Activated gamma-delta T cell treated with Interleukin-2 at 50 U/mL for 16 hours (primary cell): ENCODE data around the gene AOPEP.
"Not testable (repeated sequence)": the region's sequence is repeated elsewhere in the genome, so short reads cannot be mapped to it uniquely, and the experiment has no call there.

Source experiments
- DNase-seq: peaks from one replicate; pipeline ENCODE4 v3.0.0-alpha.2; 2020

The AOPEP gene

DNA sequence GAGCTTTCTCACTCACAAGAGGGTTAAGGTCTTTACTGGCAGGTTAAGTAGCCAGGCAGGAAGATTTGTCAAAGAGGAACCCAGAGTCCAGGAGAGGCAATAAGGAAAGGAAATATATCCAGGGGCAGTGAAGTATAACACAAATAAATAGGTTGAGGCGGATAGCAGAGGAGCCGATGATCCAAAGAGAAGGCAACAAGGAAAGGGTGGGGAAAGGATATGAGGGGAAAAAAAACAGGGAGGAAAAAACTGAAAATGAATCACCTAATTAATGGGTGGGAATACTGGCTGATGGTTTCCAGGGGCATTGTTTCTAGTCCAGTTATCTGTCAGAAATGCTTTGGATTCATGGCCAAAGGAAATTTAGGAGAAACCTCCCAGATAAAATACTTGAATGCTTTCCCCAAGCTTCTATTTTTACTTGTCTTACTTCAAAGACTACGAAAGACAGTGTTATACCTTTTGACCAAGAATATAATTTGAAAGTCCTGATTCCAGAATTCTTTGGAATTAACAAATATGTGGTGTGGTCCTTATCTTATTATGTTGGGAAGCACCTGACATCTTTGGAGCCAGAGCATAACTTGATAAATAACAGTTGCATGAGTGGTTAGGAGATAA is 146.5 kb downstream of the AOPEP start:
- DNase-seq: no peak

- DNase-seq: no peak
Measured at GRCh38 chr9:94874316-94874715, 147.8 kb downstream of the AOPEP start.

GRCh38 chr9:94875300-94876020 is 149.0 kb downstream of the AOPEP start:
- no peak for DNase-seq

DNA sequence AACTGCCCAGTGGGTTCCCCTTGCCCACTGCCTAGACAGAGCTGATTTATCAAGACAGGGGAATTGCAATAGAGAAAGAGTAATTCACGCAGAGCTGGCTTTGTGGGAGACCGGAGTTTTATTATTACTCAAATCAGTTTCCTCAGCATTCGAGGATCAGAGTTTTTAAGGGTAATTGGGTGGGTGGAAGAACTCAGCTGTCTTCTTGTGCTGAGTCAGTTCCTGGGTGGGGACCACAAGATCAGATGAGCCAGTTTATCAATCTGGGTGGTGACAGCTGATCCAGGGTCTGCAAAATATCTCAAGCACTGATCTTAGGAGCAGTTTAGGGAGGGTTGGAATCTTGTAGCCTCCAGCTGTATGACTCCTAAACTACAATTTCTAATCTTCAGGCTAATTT is 152.3 kb downstream of the AOPEP start:
- not testable (repeated sequence) for DNase-seq

GRCh38 chr9:94879230-94879629 is 152.7 kb downstream of the AOPEP start:
- DNase-seq: no peak

GRCh38 chr9:94881023-94881422 is 154.5 kb downstream of the AOPEP start:
- no peak for DNase-seq

GRCh38 chr9:94881454-94881853 is 155.0 kb downstream of the AOPEP start:
- DNase-seq: no peak

GRCh38 chr9:94881940-94882339 is 155.4 kb downstream of the AOPEP start:
- DNase-seq: no peak

DNA sequence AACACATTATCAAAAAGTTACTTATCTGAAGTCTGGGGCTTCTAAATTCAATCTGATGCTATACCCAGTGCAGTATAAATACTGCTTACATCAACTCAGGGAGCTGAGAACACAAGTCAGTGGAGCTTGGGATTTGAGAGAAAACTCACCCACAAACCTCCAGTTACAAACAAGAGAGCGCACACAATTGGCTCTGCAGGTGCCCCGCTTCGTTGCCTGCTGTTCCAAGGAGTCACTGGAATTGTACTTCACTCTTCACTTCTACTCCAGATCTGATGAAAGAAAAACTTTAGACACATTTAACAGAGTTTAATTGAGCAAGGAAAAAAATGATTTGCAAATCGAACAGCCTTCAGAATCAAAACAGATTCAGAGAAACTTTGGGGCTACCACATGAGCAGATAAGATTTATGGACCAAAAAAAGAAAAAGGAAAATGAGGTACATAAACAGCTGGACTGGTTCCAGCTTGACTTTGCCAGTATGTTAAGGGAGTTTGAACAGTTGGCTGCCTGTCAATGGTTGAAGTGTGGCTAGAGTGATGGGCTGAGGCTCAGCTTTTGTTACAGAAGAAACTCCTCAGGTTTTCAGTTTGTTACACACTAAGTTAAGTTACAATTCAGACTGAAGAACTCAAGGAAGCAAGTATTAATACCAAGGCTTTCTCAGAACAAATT is 156.6 kb downstream of the AOPEP start:
- no peak for DNase-seq

DNA sequence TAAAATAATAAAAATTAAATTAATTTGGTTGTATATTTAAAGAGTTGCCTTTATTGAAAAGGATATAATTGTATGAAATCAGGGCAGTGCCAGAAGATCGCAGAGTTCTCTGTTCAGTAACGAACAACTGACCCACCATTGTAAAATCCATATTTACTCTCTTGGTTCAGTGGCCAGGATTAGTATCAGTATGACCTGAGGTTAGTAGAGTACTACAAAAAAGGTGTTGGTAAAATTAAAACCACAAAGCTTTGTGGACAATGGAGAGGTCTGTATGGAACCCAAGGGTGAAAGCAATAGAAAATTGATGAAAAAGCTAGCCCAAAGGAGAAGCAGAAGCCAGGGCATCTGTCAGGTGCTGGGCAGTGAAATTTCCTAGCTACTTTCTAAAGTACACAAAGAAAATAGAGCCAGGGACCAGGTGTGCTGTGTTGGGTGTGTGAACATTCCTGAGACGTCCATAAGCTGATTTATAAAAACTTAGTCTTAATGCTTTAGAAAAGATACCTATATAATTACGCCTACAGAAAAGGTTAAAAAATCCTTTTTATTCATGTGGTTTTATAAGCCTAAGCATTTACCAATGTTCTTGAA is 159.5 kb downstream of the AOPEP start:
- DNase-seq: no peak

DNA sequence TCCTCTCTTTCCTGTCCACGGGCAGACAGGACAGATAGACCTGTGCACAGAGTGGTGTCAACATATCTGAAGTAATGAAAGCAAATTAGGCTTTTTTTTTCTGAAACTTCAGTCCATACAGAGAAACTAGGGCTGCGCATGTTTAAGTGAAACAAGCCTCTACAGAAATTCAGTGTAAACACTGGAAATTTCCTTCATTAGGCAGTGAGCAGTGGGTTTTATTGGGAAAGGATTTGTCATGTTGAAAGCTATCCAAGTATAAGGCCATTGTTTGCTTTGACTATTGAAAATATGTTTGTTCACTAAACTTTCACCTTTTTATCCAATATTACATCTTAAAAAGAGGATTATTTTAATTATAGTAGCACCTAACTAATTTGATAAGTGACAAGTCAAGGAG is 161.2 kb downstream of the AOPEP start:
- no peak for DNase-seq

DNA sequence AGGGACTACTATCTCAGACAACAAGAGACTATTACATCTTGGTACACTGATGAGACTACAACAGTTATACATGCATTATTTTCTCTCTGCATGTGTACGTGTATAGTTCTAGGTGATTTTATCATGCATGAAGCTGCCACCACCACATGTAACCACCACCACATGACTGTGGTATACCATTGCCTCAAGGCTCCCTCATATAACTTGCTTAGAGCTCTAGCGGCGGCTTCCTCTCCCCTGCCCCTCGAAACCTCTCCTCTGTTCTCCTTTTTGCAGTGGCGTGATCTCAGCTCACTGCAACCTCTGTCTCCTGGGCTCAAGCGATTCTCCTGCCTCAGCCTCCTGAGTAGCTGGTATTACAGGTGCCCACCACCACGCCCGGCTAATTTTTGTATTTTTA is 162.3 kb downstream of the AOPEP start:
- DNase-seq: no peak

DNA sequence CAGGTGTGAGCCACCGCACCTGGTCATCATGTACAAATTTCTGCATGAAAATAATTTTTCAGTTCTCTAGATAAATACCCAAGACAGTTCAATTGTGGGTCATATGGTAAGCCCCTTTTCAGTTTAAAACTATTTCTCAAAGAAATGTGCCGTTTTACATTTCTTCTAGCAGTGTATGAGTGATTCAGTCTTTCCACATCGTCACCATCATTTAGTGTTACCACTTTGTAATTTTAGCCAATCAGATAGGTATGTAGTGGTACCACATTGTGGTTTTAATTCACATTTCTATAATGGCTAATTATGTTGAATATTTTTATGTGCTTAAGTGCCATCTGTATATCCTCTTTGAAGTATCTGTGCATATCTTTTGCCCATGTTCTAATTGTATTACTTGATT is 163.1 kb downstream of the AOPEP start:
- no peak for DNase-seq

GRCh38 chr9:94891183-94891582 is 164.7 kb downstream of the AOPEP start:
- no peak for DNase-seq

DNA sequence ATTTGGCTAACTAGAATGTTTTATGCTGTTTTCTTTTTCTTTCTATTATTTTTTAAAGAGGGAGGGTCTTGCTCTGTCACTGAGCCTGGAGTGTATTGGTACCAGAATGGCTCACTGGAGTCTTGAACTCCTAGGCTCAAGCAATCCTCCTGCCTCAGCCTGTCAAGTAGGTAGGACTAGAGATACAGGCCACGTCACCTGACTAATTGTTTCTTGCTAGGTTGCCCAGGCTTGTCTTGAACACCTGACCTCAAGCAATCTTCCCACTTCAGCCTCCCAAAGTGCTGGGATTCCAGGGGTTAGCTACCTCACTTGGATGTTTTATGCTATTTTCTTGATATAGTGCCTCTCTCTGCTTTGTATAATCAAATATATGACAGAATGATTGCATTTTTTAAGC is 166.2 kb downstream of the AOPEP start:
- no peak for DNase-seq

GRCh38 chr9:94894094-94894699 is 167.7 kb downstream of the AOPEP start:
- no peak for DNase-seq

- no peak for DNase-seq
Measured at GRCh38 chr9:94895668-94896067, 169.2 kb downstream of the AOPEP start.

- DNase-seq: no peak
Measured at GRCh38 chr9:94896512-94896911, 170.0 kb downstream of the AOPEP start.

DNA sequence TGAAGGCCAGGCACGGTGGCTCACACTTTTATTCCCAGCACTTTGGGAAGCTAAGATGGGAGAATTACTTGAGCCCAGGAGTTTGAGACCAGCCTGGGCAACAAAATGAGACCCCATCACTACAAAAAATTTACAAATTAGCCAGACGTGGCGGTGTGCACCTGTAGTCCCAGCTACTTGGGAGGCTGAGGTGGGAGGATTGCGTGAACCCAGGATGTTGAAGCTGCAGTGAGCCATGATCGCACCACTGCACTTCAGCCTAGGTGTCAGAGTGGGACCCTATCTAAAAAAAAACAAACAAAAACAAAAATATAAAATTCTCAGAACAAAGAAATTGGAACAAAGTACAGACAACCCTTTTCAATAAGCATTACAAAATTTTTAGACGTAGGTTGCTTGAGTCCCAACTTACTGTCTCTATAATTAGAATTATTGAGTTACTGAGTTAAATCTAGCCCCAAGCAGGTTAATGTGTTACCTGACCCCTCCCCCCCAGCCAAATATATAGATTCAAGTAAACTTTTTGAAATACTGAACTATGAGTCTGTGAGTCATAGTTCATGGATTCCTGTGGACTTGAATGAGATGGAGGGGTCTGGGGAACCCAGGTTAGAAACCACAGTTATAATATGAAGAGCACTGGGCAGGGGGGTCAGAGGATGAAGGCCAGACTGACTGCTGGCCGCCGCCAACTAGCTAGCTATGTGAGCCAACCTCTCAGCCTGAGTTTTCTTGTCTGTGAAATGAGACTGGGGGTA is 173.1 kb downstream of the AOPEP start:
- no peak for DNase-seq

- DNase-seq: no peak
Measured at GRCh38 chr9:94900222-94901018, 173.9 kb downstream of the AOPEP start.

DNA sequence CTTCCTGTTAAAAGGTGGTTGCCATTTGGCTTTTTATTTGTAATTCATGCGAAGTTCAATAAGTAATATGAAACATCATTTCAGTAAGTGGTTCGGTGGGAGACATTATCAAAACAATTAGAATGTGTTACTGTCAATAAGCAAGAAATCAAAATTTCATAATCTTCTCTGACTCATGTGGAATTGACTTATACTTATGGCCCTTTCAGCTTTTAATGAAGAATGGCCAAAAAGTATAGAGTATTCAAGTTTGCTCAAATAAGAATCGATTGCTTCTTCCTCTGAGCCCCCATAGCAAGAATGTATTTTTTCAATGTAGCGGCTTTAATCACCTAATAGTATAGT is 174.5 kb downstream of the AOPEP start:
- DNase-seq: no peak

- no peak for DNase-seq
Measured at GRCh38 chr9:94903961-94904421, 177.5 kb downstream of the AOPEP start.
